GM18505 (cell line): Measurements from ENCODE around the gene MCM10.
"Not testable (repeated sequence)": the region's sequence is repeated elsewhere in the genome, so short reads cannot be mapped to it uniquely, and the experiment has no call there.

ENCODE experiments used
- ATAC-seq: cut with Tn5 transposase; IDR thresholded peaks from one replicate; pipeline ENCODE4 v1.9.1; 2021; ENCODE audit not compliant: unreplicated experiment
- POLR2A ChIP-seq: IDR thresholded peaks from 4 replicates; pipeline ENCODE4 v1.6.1; 2011; ENCODE audit warnings: borderline replicate concordance; ENCODE audit not compliant: insufficient read depth, insufficient read length; ENCODE audit errors: extremely low read depth

The MCM10 gene

GRCh38 chr10:13219685-13220670, 58.6 kb downstream of the MCM10 start:
- TF ChIP-seq POLR2A = no peak
- no peak for ATAC-seq

GRCh38 chr10:13221572-13221971, 60.2 kb downstream of the MCM10 start:
- no peak for TF ChIP-seq POLR2A
- no peak for ATAC-seq

GRCh38 chr10:13222151-13222550, 60.8 kb downstream of the MCM10 start:
- no peak for ATAC-seq
- no peak for TF ChIP-seq POLR2A

- TF ChIP-seq POLR2A = no peak
- no peak for ATAC-seq
Measured at GRCh38 chr10:13222566-13222965, 61.2 kb downstream of the MCM10 start.

GRCh38 chr10:13223241-13223640, 61.9 kb downstream of the MCM10 start:
- no peak for ATAC-seq
- no peak for TF ChIP-seq POLR2A

GRCh38 chr10:13224210-13224995, 63.0 kb downstream of the MCM10 start:
- no peak for TF ChIP-seq POLR2A
- ATAC-seq = no peak

- no peak for ATAC-seq
Measured at GRCh38 chr10:13225601-13226000, 64.2 kb downstream of the MCM10 start.

GRCh38 chr10:13227031-13227430, 65.7 kb downstream of the MCM10 start:
- ATAC-seq = no peak
- TF ChIP-seq POLR2A = no peak

More at GRCh38 chr10:13225601-13226000, 64.2 kb downstream of the MCM10 start:
- TF ChIP-seq POLR2A = no peak

- TF ChIP-seq POLR2A = no peak
- no peak for ATAC-seq
Measured at GRCh38 chr10:13231190-13231589, 69.8 kb downstream of the MCM10 start.

GRCh38 chr10:13231808-13232207, 70.5 kb downstream of the MCM10 start:
- TF ChIP-seq POLR2A = no peak
- no peak for ATAC-seq

GRCh38 chr10:13233358-13233757, 72.0 kb downstream of the MCM10 start:
- no peak for ATAC-seq
- no peak for TF ChIP-seq POLR2A

- no peak for TF ChIP-seq POLR2A
- ATAC-seq = no peak
Measured at GRCh38 chr10:13234172-13234571, 72.8 kb downstream of the MCM10 start, which contains the start of gene UCMA. Gene UCMA, minus strand, starts transcription at chr10:13234374. Its CDS starts 116 bp downstream, at chr10:13234258.

- not testable (repeated sequence) for ATAC-seq
Measured at GRCh38 chr10:13234736-13235135, 73.4 kb downstream of the MCM10 start.
